Measurements from ENCODE around the gene CD300A.

- no peak for TF ChIP-seq CTCF (IDR thresholded peaks at IDR 0.05; ENCODE audit: low read depth, low read length, missing input control)
- no peak for TF ChIP-seq ATF3 (IDR thresholded peaks at IDR 0.05)
- no peak for TF ChIP-seq YY1 (IDR thresholded peaks at IDR 0.05)
- no peak for TF ChIP-seq MAX (IDR thresholded peaks at IDR 0.05)
- TF ChIP-seq TAF1 (conservative IDR thresholded peaks at IDR 0.05): no peak
- TF ChIP-seq JUND (IDR thresholded peaks at IDR 0.05): no peak
- no peak for TF ChIP-seq GABPA (IDR thresholded peaks at IDR 0.05 in 1 of 2, conservative IDR thresholded peaks at IDR 0.05 in 1 of 2)
- no peak for TF ChIP-seq REST (IDR thresholded peaks at IDR 0.05)
- TF ChIP-seq RXRA (IDR thresholded peaks at IDR 0.05): no peak
- no peak for TF ChIP-seq ZBTB33 (IDR thresholded peaks at IDR 0.05)
These were observed 890 bp upstream of the CD300A start for GRCh38 chr17:74465378-74466110.

Measured in liver (tissue), 3 donors.